Lung (tissue), 12 donors: ENCODE results near the gene A4GNT. TPM values are rescaled to one million over a fixed set of nuclear protein-coding genes. Genes with fewer than 3 reads are reported as not detected.
"Not testable (repeated sequence)": the region's sequence is repeated elsewhere in the genome, so short reads cannot be mapped to it uniquely, and the experiment has no call there.

Experiments
- ATAC-seq: fragments of 200-7000 bp; cut with Tn5 transposase; one replicate; pipeline ENCODE4 v1.9.1; 2020; ENCODE audit warnings: moderate number of reproducible peaks; ENCODE audit not compliant: insufficient read depth, low FRiP score
- DNase-seq, 3 donors: peaks; one replicate each; pipeline ENCODE4 v3.0.0-alpha.2; 2013 to 2017
- H3K27ac ChIP-seq, 2 donors: one replicate each; pipeline ENCODE4 v1.5.1; 2013; ENCODE audit warnings: mild to moderate bottlenecking in 2 of 2, moderate library complexity in 2 of 2, control low read depth in 1 of 2, inconsistent platforms in 1 of 2, low read depth in 1 of 2, low read length in 1 of 2
- H3K27me3 ChIP-seq, 3 donors: one replicate each; pipeline ENCODE4 v1.5.1; 2013; ENCODE audit warnings: low read length in 2 of 3; ENCODE audit not compliant: control insufficient read depth in 3 of 3, insufficient read depth in 3 of 3
- H3K36me3 ChIP-seq, 4 donors: one replicate each; pipeline ENCODE4 v1.5.1; 2013; ENCODE audit warnings: low read length in 4 of 4, mild to moderate bottlenecking in 1 of 4, moderate library complexity in 1 of 4; ENCODE audit not compliant: control insufficient read depth in 4 of 4, insufficient read depth in 4 of 4
- H3K4me1 ChIP-seq, 5 donors: one replicate each; pipeline ENCODE4 v1.5.1; 2013; ENCODE audit warnings: low read length in 5 of 5, mild to moderate bottlenecking in 2 of 5, moderate library complexity in 1 of 5; ENCODE audit not compliant: control insufficient read depth in 5 of 5, insufficient read depth in 5 of 5
- H3K4me3 ChIP-seq: one replicate; pipeline ENCODE4 v1.5.1; 2013; ENCODE audit warnings: mild to moderate bottlenecking, control low read depth, moderate library complexity
- H3K9ac ChIP-seq, 2 donors: one replicate each; pipeline ENCODE4 v1.5.1; 2013; ENCODE audit warnings: low read length in 2 of 2, control low read depth in 1 of 2; ENCODE audit not compliant: insufficient read depth in 1 of 2
- H3K9me3 ChIP-seq, 4 donors: one replicate each; pipeline ENCODE4 v1.5.1; 2013; ENCODE audit warnings: low read length in 3 of 4, mild to moderate bottlenecking in 1 of 4, moderate library complexity in 1 of 4; ENCODE audit not compliant: control insufficient read depth in 4 of 4, insufficient read depth in 3 of 4
- CTCF ChIP-seq: IDR thresholded peaks from 2 replicates; pipeline ENCODE4 v1.5.1; 2012; ENCODE audit warnings: mild to moderate bottlenecking; ENCODE audit errors: control extremely low read depth, extremely low read depth
- WGBS, 2 donors: extraction: QIAGEN DNeasy Blood & Tissue Kit; methylation state at CpG; one replicate each; pipeline ENCODE4 v1.1.7; 2013; 5-methylcytosine and 5-hydroxymethylcytosine counted together
- polyA plus RNA-seq, 2 donors: library from polyadenylated mRNA; stranded (reverse); fragments of 200-250 nt; gene quantifications; one replicate each; pipeline ENCODE4 v1.2.1, GENCODE V29; 2013
- total RNA-seq, 2 donors: library from RNA; depleted of rRNA in 1 of 2; stranded (reverse); fragments of >200 nt in 1 of 2; gene quantifications; one replicate each; pipeline ENCODE4 v1.2.1, GENCODE V29; 2014 to 2021
- donor health status: control.
- donor health status: control.
- donor health status: Bipolar disorder and iron deficiency.
- donor health status: healthy.
- donor health status: DM: yes; HTN: yes; CAD: no.

A4GNT gene
- total and polyA plus RNA-seq, 4 donors, result 0.06 to 0.25 TPM; not detected in 2

GRCh38 chr3:138157743-138158142, 25.6 kb upstream of the A4GNT start:
- ATAC-seq, result no peak
- WGBS, 2 donors, result 94 to 98% methylated on average over 4 of the region's 4 CpGs

GRCh38 chr3:138154534-138154933, 22.3 kb upstream of the A4GNT start:
- Histone ChIP-seq H3K4me1 (no peaks in the 10 kb centered on the region), H3K27me3 (no peaks in the 10 kb centered on the region), H3K4me3 (no peak overlapping the region), H3K9me3 (no peaks in the 10 kb centered on the region), H3K27ac (no peak overlapping the region), H3K9ac (no peak overlapping the region), H3K36me3 (no peaks in the 10 kb centered on the region)
- DNase-seq, result no peak
- no peak for TF ChIP-seq CTCF
- no peak for ATAC-seq

More at GRCh38 chr3:138157743-138158142, 25.6 kb upstream of the A4GNT start:
- H3K27me3 ChIP-seq, result no peaks in the 10 kb centered on the region
- no peak for TF ChIP-seq CTCF
- no peaks in the 10 kb centered on the region for H3K9me3 ChIP-seq
- H3K36me3 ChIP-seq, result peaks cover 3 to 7% (median 5%) of the 10 kb centered on the region in 4 donors
- H3K4me3 ChIP-seq, result no peak overlapping the region
- H3K27ac ChIP-seq, result no peak overlapping the region
- no peak for DNase-seq
- no peaks in the 10 kb centered on the region for H3K4me1 ChIP-seq
- no peak overlapping the region for H3K9ac ChIP-seq

GRCh38 chr3:138148503-138148902, 16.3 kb upstream of the A4GNT start:
- TF ChIP-seq CTCF, result no peak
- no peak for DNase-seq
- WGBS, 2 donors, result 73 to 78% methylated on average over 4 of the region's 4 CpGs

GRCh38 chr3:138142181-138142580, 10.0 kb upstream of the A4GNT start:
- not testable (repeated sequence) for ATAC-seq

More at GRCh38 chr3:138148503-138148902, 16.3 kb upstream of the A4GNT start:
- Histone ChIP-seq H3K27ac (no peak overlapping the region), H3K27me3 (no peaks in the 10 kb centered on the region), H3K4me3 (no peak overlapping the region), H3K9me3 (no peaks in the 10 kb centered on the region), H3K4me1 (no peaks in the 10 kb centered on the region), H3K36me3 (no peaks in the 10 kb centered on the region), H3K9ac (no peak overlapping the region)
- ATAC-seq, result no peak

More at GRCh38 chr3:138142181-138142580, 10.0 kb upstream of the A4GNT start:
- H3K36me3 ChIP-seq, H3K9me3 ChIP-seq, DNase-seq, H3K27ac ChIP-seq, H3K9ac ChIP-seq, H3K27me3 ChIP-seq, H3K4me1 ChIP-seq, H3K4me3 ChIP-seq: not testable (repeated sequence)
- 90 to 94% methylated on average over 3 of the region's 3 CpGs for WGBS, 2 donors
